ENCODE measurements around the gene ATP2B3.

GRCh38 chrX:153560000-153560399 lies 42.6 kb downstream of the ATP2B3 start:
- TF ChIP-seq POLR2AphosphoS5 (IDR thresholded peaks at IDR 0.05; ENCODE audit: control insufficient read depth, insufficient read depth, low read depth, low read length) (no peak), POLR2A (conservative IDR thresholded peaks at IDR 0.05) (no peak), ZNF609 (CRISPR knock-in tag; IDR thresholded peaks at IDR 0.05; ENCODE audit: borderline replicate concordance) (no peak), FOXM1 (IDR thresholded peaks at IDR 0.05; ENCODE audit: low read depth) (no peak), FOXM1 (CRISPR knock-in tag; IDR thresholded peaks at IDR 0.05; ENCODE audit: low read depth) (no peak), NRF1 (conservative IDR thresholded peaks at IDR 0.05 in 1 of 2, IDR thresholded peaks at IDR 0.05 in 1 of 2) (no peak), ZNF124 (CRISPR knock-in tag; IDR thresholded peaks at IDR 0.05) (no peak)

Data from K562 (cell line).